H1 (cell line): ENCODE data around the gene PLCL1. TPM values are rescaled to one million over a fixed set of nuclear protein-coding genes. Genes with fewer than 3 reads are reported as not detected.

ENCODE experiments used
- JUND ChIP-seq: IDR thresholded peaks from 2 replicates; pipeline ENCODE4 v1.6.1; 2011; ENCODE audit warnings: mild to moderate bottlenecking, improper control_type of control experiment, low read length
- SP1 ChIP-seq: IDR thresholded peaks from 2 replicates; pipeline ENCODE4 v1.6.1; 2011; ENCODE audit warnings: low read depth, low read length
- polyA plus RNA-seq, 7 experiments: library from polyadenylated mRNA; depleted of rRNA in 3 of 7; stranded (reverse) in 5 of 7; unstranded in 2 of 7; fragments of >200 nt in 5 of 7; fragments of 200-250 nt in 2 of 7; gene quantifications; 1 replicate in 5 of 7; 2 replicates in 1 of 7; 4 replicates in 1 of 7; pipeline versions ENCODE4 v1.2.1 to v1.2.3, GENCODE V29; 2011 to 2013; ENCODE audit warnings: missing spikeins in 2 of 7, mixed read lengths in 2 of 7
- total RNA-seq: library from RNA; stranded (reverse); fragmentation: NEBNext Ultra II Directional; extraction: Animal tissue kit (Norgen Biotek cat#: 25700); gene quantifications from 2 replicates; pipeline ENCODE4 v1.2.1, GENCODE V29; 2021

Gene PLCL1
- total and polyA plus RNA-seq, 2 of the 8 experiments (the other 6 are each of a cell fraction or from before 2014, with no cell fraction given), result not detected

- TF ChIP-seq JUND (no peak), SP1 (no peak)
These were observed 231.9 kb downstream of the PLCL1 start (continued) for GRCh38 chr2:198036029-198036879.
